ENCODE measurements around the gene HS3ST6. TPM values are rescaled to one million over a fixed set of nuclear protein-coding genes. Genes with fewer than 3 reads are reported as not detected.

Gene HS3ST6
- total RNA-seq (1 to 10 TPM in 1 of 2 donors, under 1 TPM in 1; 0.40 to 5.9 TPM), polyA plus RNA-seq (1 to 10 TPM in 1 of 2 donors, under 1 TPM in 1; 0.71 to 2.1 TPM)
- long read RNA-seq, donor 1, result 0 reads
- long read RNA-seq, donor 2, result 0 reads
- long read RNA-seq, donor 3, result 0 reads
- long read RNA-seq, donor 4, result 0 reads
- long read RNA-seq, donor 5, result 0 reads

- no peak within 1 kb of the TSS for H3K4me3 ChIP-seq
- peaks cover 0 to 4% (median 0%) of the 10 kb centered on the region in 4 donors for H3K9me3 ChIP-seq (ENCODE audit: control insufficient read depth in 4 of 4, insufficient read depth in 3 of 4, low read length in 3 of 4)
- no peak for TF ChIP-seq CTCF (IDR thresholded peaks at IDR 0.05; ENCODE audit: control extremely low read depth, extremely low read depth)
- DNase-seq, result no peak
- peaks cover 7 to 64% (median 51%) of the 10 kb centered on the region in 3 donors for H3K27me3 ChIP-seq (ENCODE audit: control insufficient read depth in 3 of 3, insufficient read depth in 3 of 3, low read length in 2 of 3)
- peaks cover 0 to 8% (median 0%) of the 10 kb centered on the region in 5 donors for H3K4me1 ChIP-seq (ENCODE audit: control insufficient read depth in 5 of 5, insufficient read depth in 5 of 5, low read length in 5 of 5)
- no peak for ATAC-seq (ENCODE audit: insufficient read depth, low FRiP score)
- H3K36me3 ChIP-seq (ENCODE audit: control insufficient read depth in 4 of 4, insufficient read depth in 4 of 4, low read length in 4 of 4), result no peaks in the 10 kb centered on the region
- 4 to 7% methylated on average over 37 to 70 of the region's 71 CpGs for WGBS, 2 donors
- H3K9ac ChIP-seq (ENCODE audit: insufficient read depth in 1 of 2, low read length in 2 of 2), result no peak within 1 kb of the TSS
- H3K27ac ChIP-seq (ENCODE audit: low read depth in 1 of 2, low read length in 1 of 2), result no peak within 1 kb of the TSS
Observed at GRCh38 chr16:1918351-1919326, at the start of gene HS3ST6. Gene HS3ST6 (minus strand): TSS chr16:1918415. CDS start chr16:1918323, 92 bp downstream.

DNA sequence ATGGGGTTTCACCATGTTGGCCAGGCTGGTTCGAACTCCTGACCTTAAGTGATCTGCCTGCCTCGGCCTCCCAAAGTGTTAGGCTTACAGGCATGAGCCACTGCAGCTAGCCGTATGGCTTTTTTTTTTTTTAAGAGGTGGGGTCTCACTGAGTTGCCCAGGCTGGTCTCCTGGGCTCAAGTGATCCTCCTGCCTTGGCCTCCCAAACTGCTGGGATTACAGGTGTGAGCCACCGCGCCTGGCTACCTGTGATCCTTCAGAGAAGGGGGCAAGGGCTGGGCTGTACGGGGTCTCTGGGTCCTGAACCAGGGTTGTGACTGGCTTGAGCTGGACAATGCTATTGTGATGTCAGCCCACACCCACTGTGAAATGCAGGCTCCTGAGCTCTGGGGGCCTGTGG is 48.2 kb upstream of the HS3ST6 start, which contains the start of gene RNF151:
RNF151 (plus strand) TSS at position 397 of the 400 bp plus-strand sequence. CDS start 26 bp downstream, outside the sequence.
- H3K9me3 ChIP-seq (ENCODE audit: control insufficient read depth in 4 of 4, insufficient read depth in 3 of 4, low read length in 3 of 4), result no peaks in the 10 kb centered on the region

GRCh38 chr16:1965396-1966001 is 47.3 kb upstream of the HS3ST6 start:
- Histone ChIP-seq H3K27me3 (ENCODE audit: control insufficient read depth in 3 of 3, insufficient read depth in 3 of 3, low read length in 2 of 3) (no peaks in the 10 kb centered on the region), H3K4me1 (ENCODE audit: control insufficient read depth in 5 of 5, insufficient read depth in 5 of 5, low read length in 5 of 5) (peaks cover 5 to 27% (median 7%) of the 10 kb centered on the region in 5 donors), H3K36me3 (ENCODE audit: control insufficient read depth in 4 of 4, insufficient read depth in 4 of 4, low read length in 4 of 4) (peaks cover 7 to 20% (median 16%) of the 10 kb centered on the region in 4 donors), H3K9me3 (ENCODE audit: control insufficient read depth in 4 of 4, insufficient read depth in 3 of 4, low read length in 3 of 4) (no peaks in the 10 kb centered on the region), H3K9ac (ENCODE audit: insufficient read depth in 1 of 2, low read length in 2 of 2) (peak overlapping the region; percentile 76 to 78), H3K27ac (ENCODE audit: low read depth in 1 of 2, low read length in 1 of 2) (peak overlapping the region; percentile 97), H3K4me3 (peak overlapping the region; percentile 71)
- WGBS, 2 donors, result 23 to 27% methylated on average over 24 of the region's 24 CpGs
- no peak for ATAC-seq (ENCODE audit: insufficient read depth, low FRiP score)
- TF ChIP-seq CTCF (IDR thresholded peaks at IDR 0.05; ENCODE audit: control extremely low read depth, extremely low read depth), result no peak
- no peak for DNase-seq

More for the DNA sequence above, 48.2 kb upstream of the HS3ST6 start, which contains the start of gene RNF151:
- H3K4me1 ChIP-seq (ENCODE audit: control insufficient read depth in 5 of 5, insufficient read depth in 5 of 5, low read length in 5 of 5), result peaks cover 3 to 26% (median 6%) of the 10 kb centered on the region in 5 donors
- peak within 1 kb of the TSS; percentile 71 for H3K4me3 ChIP-seq
- H3K9ac ChIP-seq (ENCODE audit: insufficient read depth in 1 of 2, low read length in 2 of 2), result peak within 1 kb of the TSS; percentile 76 to 78
- TF ChIP-seq CTCF (IDR thresholded peaks at IDR 0.05; ENCODE audit: control extremely low read depth, extremely low read depth), result no peak
- H3K36me3 ChIP-seq (ENCODE audit: control insufficient read depth in 4 of 4, insufficient read depth in 4 of 4, low read length in 4 of 4), result peaks cover 6 to 18% (median 15%) of the 10 kb centered on the region in 4 donors
- 99 to 100% methylated on average over 6 of the region's 6 CpGs for WGBS, 2 donors
- no peaks in the 10 kb centered on the region for H3K27me3 ChIP-seq (ENCODE audit: control insufficient read depth in 3 of 3, insufficient read depth in 3 of 3, low read length in 2 of 3)
- peak within 1 kb of the TSS in 1 of 2 donors; percentile 97 for H3K27ac ChIP-seq (ENCODE audit: low read depth in 1 of 2, low read length in 1 of 2)
- ATAC-seq (ENCODE audit: insufficient read depth, low FRiP score) (no peak), DNase-seq (no peak)

Measured in lung (tissue), 16 donors.